ENCODE measurements around the gene USF2. TPM values are rescaled to one million over a fixed set of nuclear protein-coding genes. Genes with fewer than 3 reads are reported as not detected.

USF2 gene
- polyA plus RNA-seq, 3 donors: 2.7 to 248 (median 5.0) TPM

- no peak for TF ChIP-seq CTCF (IDR thresholded peaks at IDR 0.05)
- Mint-ChIP-seq H3K27me3 (ENCODE audit: low read depth in 3 of 3) (peaks cover 5 to 20% (median 14%) of the 10 kb centered on the region in 3 donors), H3K27ac (peak overlapping the region in 6 of 7 donors; percentile 25 to 73 (median 50)), H3K4me1 (peaks cover 33% of the 10 kb centered on the region), H3K4me3 (peak overlapping the region; percentile 26 to 42), H3K9me3 (peaks cover 0 to 2% (median 0%) of the 10 kb centered on the region in 7 donors), H3K36me3 (peaks cover 7 to 8% of the 10 kb centered on the region in 2 donors)
- H3K9ac ChIP-seq (ENCODE audit: insufficient read depth, low read length, poor library complexity, severe bottlenecking): no peak overlapping the region
- H3K4me2 ChIP-seq (replicated peaks; ENCODE audit: extremely low read depth, low read length, poor library complexity, severe bottlenecking): no peak overlapping the region
- H3K79me2 ChIP-seq (ENCODE audit: insufficient read depth, low read length): peaks cover 18% of the 10 kb centered on the region
- WGBS (ENCODE audit: insufficient coverage): 70% methylated on average over 6 of the region's 6 CpGs
- peaks cover 40 to 48% of the 10 kb centered on the region in 2 donors for H3K4me1 ChIP-seq (ENCODE audit: control insufficient read depth in 1 of 2, insufficient read depth in 2 of 2, low read length in 2 of 2)
- DNase-seq: no peak
- intact Hi-C loops (cut with micrococcal nuclease): loop anchor here in 1 of 2 donors (5.0 to 10.0 kb wide), 3 partner anchors 43 to 123 kb away; partner anchors contain the start of gene FXYD7
- no peak overlapping the region for H3K4me3 ChIP-seq (replicated peaks in 1 of 3; ENCODE audit: low read depth in 2 of 3, low read length in 3 of 3)
- no peak overlapping the region for H2AFZ ChIP-seq (ENCODE audit: insufficient read depth, low read depth, low read length, poor library complexity, severe bottlenecking)
- H3K27me3 ChIP-seq (ENCODE audit: control insufficient read depth in 2 of 2, insufficient read depth in 2 of 2, low read length in 2 of 2): peaks cover 0 to 10% of the 10 kb centered on the region in 2 donors
- H3K27ac ChIP-seq (ENCODE audit: low read depth in 1 of 2, low read length in 2 of 2): no peak overlapping the region
- H3K9me3 ChIP-seq (replicated peaks in 1 of 2; ENCODE audit: control insufficient read depth in 1 of 2, insufficient read depth in 1 of 2, low read length in 2 of 2): no peaks in the 10 kb centered on the region
- H3K36me3 ChIP-seq (replicated peaks in 1 of 2; ENCODE audit: control insufficient read depth in 1 of 2, insufficient read depth in 2 of 2, low read length in 2 of 2): peaks cover under 1 to 4% of the 10 kb centered on the region in 2 donors
- peaks cover 6% of the 10 kb centered on the region for H4K20me1 ChIP-seq (ENCODE audit: insufficient read depth, low read length)
Measured at GRCh38 chr19:35265126-35265899, 3.4 kb upstream of the USF2 start.

- peaks cover 0 to 2% (median 0%) of the 10 kb centered on the region in 7 donors for H3K9me3 Mint-ChIP-seq
- H3K79me2 ChIP-seq (ENCODE audit: insufficient read depth, low read length): peaks cover 22% of the 10 kb centered on the region
- H3K4me3 ChIP-seq (replicated peaks in 1 of 3; ENCODE audit: low read depth in 2 of 3, low read length in 3 of 3): no peak overlapping the region
- no peak overlapping the region for H3K27ac ChIP-seq (ENCODE audit: low read depth in 1 of 2, low read length in 2 of 2)
- TF ChIP-seq CTCF (IDR thresholded peaks at IDR 0.05): no peak
- peaks cover 43 to 53% of the 10 kb centered on the region in 2 donors for H3K4me1 ChIP-seq (ENCODE audit: control insufficient read depth in 1 of 2, insufficient read depth in 2 of 2, low read length in 2 of 2)
- H3K4me3 Mint-ChIP-seq: peak overlapping the region; percentile 42 to 68
- H3K27me3 Mint-ChIP-seq (ENCODE audit: low read depth in 3 of 3): peaks cover 5 to 20% (median 14%) of the 10 kb centered on the region in 3 donors
- intact Hi-C loops (cut with micrococcal nuclease): loop anchor here in 1 of 2 donors (5.0 to 10.0 kb wide), 3 partner anchors 44 to 124 kb away; partner anchors contain the start of gene FXYD7
- peaks cover 37% of the 10 kb centered on the region for H3K4me1 Mint-ChIP-seq
- no peak for DNase-seq
- H2AFZ ChIP-seq (ENCODE audit: insufficient read depth, low read depth, low read length, poor library complexity, severe bottlenecking): no peak overlapping the region
- H3K4me2 ChIP-seq (replicated peaks; ENCODE audit: extremely low read depth, low read length, poor library complexity, severe bottlenecking): no peak overlapping the region
- peaks cover 14 to 15% of the 10 kb centered on the region in 2 donors for H3K36me3 Mint-ChIP-seq
- H3K9me3 ChIP-seq (replicated peaks in 1 of 2; ENCODE audit: control insufficient read depth in 1 of 2, insufficient read depth in 1 of 2, low read length in 2 of 2): no peaks in the 10 kb centered on the region
- no peak overlapping the region for H3K9ac ChIP-seq (ENCODE audit: insufficient read depth, low read length, poor library complexity, severe bottlenecking)
- peaks cover 7 to 11% of the 10 kb centered on the region in 2 donors for H3K36me3 ChIP-seq (replicated peaks in 1 of 2; ENCODE audit: control insufficient read depth in 1 of 2, insufficient read depth in 2 of 2, low read length in 2 of 2)
- peaks cover 0 to 10% of the 10 kb centered on the region in 2 donors for H3K27me3 ChIP-seq (ENCODE audit: control insufficient read depth in 2 of 2, insufficient read depth in 2 of 2, low read length in 2 of 2)
- peaks cover 10% of the 10 kb centered on the region for H4K20me1 ChIP-seq (ENCODE audit: insufficient read depth, low read length)
- WGBS (ENCODE audit: insufficient coverage): 97% methylated on average over 8 of the region's 10 CpGs
- H3K27ac Mint-ChIP-seq: peak overlapping the region in 2 of 7 donors; percentile 6 to 73
Measured at GRCh38 chr19:35265900-35266519, 2.8 kb upstream of the USF2 start.
